Measurements from ENCODE around the gene PJA2. TPM values are rescaled to one million over a fixed set of nuclear protein-coding genes. Genes with fewer than 3 reads are reported as not detected.
A peak's percentile ranks its signal among the peaks of the same experiment; 100 is the strongest.

The PJA2 gene
- polyA plus RNA-seq, 4 donors, result 126 to 159 (median 155) TPM

- peak in 3 of 4 donors; percentile 48 to 65 (median 65) for DNase-seq (ENCODE audit: low read depth in 4 of 4, low spot score in 3 of 4)
These were observed 795 bp upstream of the PJA2 start for GRCh38 chr5:109410389-109411148.

- DNase-seq (ENCODE audit: low read depth in 4 of 4, low spot score in 3 of 4), result peak; percentile 39 to 70 (median 51)
These were observed 557 bp downstream of the PJA2 start for GRCh38 chr5:109408991-109409843.

- no peak for DNase-seq (ENCODE audit: low read depth in 4 of 4, low spot score in 3 of 4)
These were observed 1.9 kb downstream of the PJA2 start for GRCh38 chr5:109407913-109408312.

GRCh38 chr5:109406719-109407118, 3.1 kb downstream of the PJA2 start:
- DNase-seq (ENCODE audit: low read depth in 4 of 4, low spot score in 3 of 4), result no peak

- no peak for DNase-seq (ENCODE audit: low read depth in 4 of 4, low spot score in 3 of 4)
These were observed 5.3 kb downstream of the PJA2 start for GRCh38 chr5:109404428-109404960.

- no peak for DNase-seq (ENCODE audit: low read depth in 4 of 4, low spot score in 3 of 4)
These were observed 6.3 kb downstream of the PJA2 start for GRCh38 chr5:109403469-109403868.

- no peak for DNase-seq (ENCODE audit: low read depth in 4 of 4, low spot score in 3 of 4)
These were observed 10.5 kb downstream of the PJA2 start for GRCh38 chr5:109399092-109399759.

- DNase-seq (ENCODE audit: low read depth in 4 of 4, low spot score in 3 of 4), result no peak
These were observed 12.8 kb downstream of the PJA2 start for GRCh38 chr5:109396965-109397364.

GRCh38 chr5:109394806-109395205, 15.0 kb downstream of the PJA2 start:
- no peak for DNase-seq (ENCODE audit: low read depth in 4 of 4, low spot score in 3 of 4)

GRCh38 chr5:109390188-109390587, 19.6 kb downstream of the PJA2 start:
- DNase-seq (ENCODE audit: low read depth in 4 of 4, low spot score in 3 of 4), result no peak

- DNase-seq (ENCODE audit: low read depth in 4 of 4, low spot score in 3 of 4), result no peak
These were observed 21.4 kb downstream of the PJA2 start for GRCh38 chr5:109388407-109388806.

- DNase-seq (ENCODE audit: low read depth in 4 of 4, low spot score in 3 of 4), result no peak
These were observed 22.3 kb downstream of the PJA2 start for GRCh38 chr5:109387408-109387974.

- DNase-seq (ENCODE audit: low read depth in 4 of 4, low spot score in 3 of 4), result no peak
These were observed 31.7 kb downstream of the PJA2 start for GRCh38 chr5:109378095-109378494.

- no peak for DNase-seq (ENCODE audit: low read depth in 4 of 4, low spot score in 3 of 4)
These were observed 35.1 kb downstream of the PJA2 start for GRCh38 chr5:109374625-109375024.

- DNase-seq (ENCODE audit: low read depth in 4 of 4, low spot score in 3 of 4), result no peak
These were observed 35.8 kb downstream of the PJA2 start for GRCh38 chr5:109373932-109374331.

GRCh38 chr5:109370343-109370742, 39.4 kb downstream of the PJA2 start:
- no peak for DNase-seq (ENCODE audit: low read depth in 4 of 4, low spot score in 3 of 4)

GRCh38 chr5:109365653-109366052, 44.1 kb downstream of the PJA2 start:
- no peak for DNase-seq (ENCODE audit: low read depth in 4 of 4, low spot score in 3 of 4)

GRCh38 chr5:109364977-109365376, 44.8 kb downstream of the PJA2 start:
- DNase-seq (ENCODE audit: low read depth in 4 of 4, low spot score in 3 of 4), result no peak

- no peak for DNase-seq (ENCODE audit: low read depth in 4 of 4, low spot score in 3 of 4)
These were observed 50.1 kb downstream of the PJA2 start for GRCh38 chr5:109359642-109360041.

- no peak for DNase-seq (ENCODE audit: low read depth in 4 of 4, low spot score in 3 of 4)
These were observed 52.0 kb downstream of the PJA2 start for GRCh38 chr5:109357807-109358206.

- DNase-seq (ENCODE audit: low read depth in 4 of 4, low spot score in 3 of 4), result no peak
These were observed 55.0 kb downstream of the PJA2 start for GRCh38 chr5:109354761-109355160.

All from right renal pelvis (tissue), 4 donors.